ENCODE results near the gene RDH13. TPM values are rescaled to one million over a fixed set of nuclear protein-coding genes. Genes with fewer than 3 reads are reported as not detected.
"Not testable (repeated sequence)": the region's sequence is repeated elsewhere in the genome, so short reads cannot be mapped to it uniquely, and the experiment has no call there.

Gene RDH13
- total and polyA plus RNA-seq, 9 donors = 7.8 to 17.3 (median 11.8) TPM

- no peaks in the 10 kb centered on the region for H3K4me1 ChIP-seq (ENCODE audit: insufficient read depth)
- H3K27me3 ChIP-seq = no peaks in the 10 kb centered on the region
- TF ChIP-seq CTCF (IDR thresholded peaks at IDR 0.05) (no peak), EP300 (IDR thresholded peaks at IDR 0.05) (no peak), POLR2A (IDR thresholded peaks at IDR 0.05) (no peak)
- WGBS, 3 donors = 70 to 74% (median 73%) methylated on average over 5 of the region's 5 CpGs
- DNase-seq = no peak
- H3K9me3 ChIP-seq = no peaks in the 10 kb centered on the region
- H3K36me3 ChIP-seq = no peaks in the 10 kb centered on the region
- no peak overlapping the region for H3K4me3 ChIP-seq
- no peak overlapping the region for H3K27ac ChIP-seq
- intact Hi-C loops (cut with DNase I) = no loop called here
Measured at GRCh38 chr19:55013596-55013995, 49.4 kb downstream of the RDH13 start.

DNA sequence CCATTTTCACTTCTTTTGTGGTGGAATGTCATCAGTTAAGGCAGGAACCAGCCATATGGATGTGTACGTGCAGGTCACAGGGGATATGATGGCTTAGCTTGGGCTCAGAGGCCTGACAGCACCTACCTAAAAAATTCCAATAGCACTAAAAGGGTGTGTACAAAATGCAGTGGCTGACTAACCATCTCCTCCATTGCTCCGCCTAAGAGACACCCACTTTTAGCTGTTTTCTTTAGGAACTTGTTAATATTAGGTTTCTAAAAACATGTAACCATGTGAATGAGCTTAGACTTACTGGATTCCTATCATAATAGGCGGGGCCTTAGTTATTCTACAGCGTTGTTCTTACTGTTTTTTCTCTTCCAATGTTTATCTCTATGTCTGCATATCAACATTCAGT is 50.6 kb downstream of the RDH13 start:
- intact Hi-C loops (cut with DNase I) = no loop called here
- no peaks in the 10 kb centered on the region for H3K27me3 ChIP-seq
- no peaks in the 10 kb centered on the region for H3K4me1 ChIP-seq (ENCODE audit: insufficient read depth)
- TF ChIP-seq EP300 (IDR thresholded peaks at IDR 0.05) (no peak), CTCF (IDR thresholded peaks at IDR 0.05) (no peak), POLR2A (IDR thresholded peaks at IDR 0.05) (no peak)
- 71 to 73% (median 72%) methylated on average over 4 of the region's 4 CpGs for whole genome bisulfite sequencing, 3 donors
- H3K36me3 ChIP-seq = no peaks in the 10 kb centered on the region
- no peak overlapping the region for H3K4me3 ChIP-seq
- no peaks in the 10 kb centered on the region for H3K9me3 ChIP-seq
- no peak overlapping the region for H3K27ac ChIP-seq
- DNase-seq = no peak

GRCh38 chr19:55010561-55010960 is 52.4 kb downstream of the RDH13 start:
- WGBS, 3 donors = 74 to 80% (median 75%) methylated on average over 7 of the region's 7 CpGs
- DNase-seq; intact Hi-C loops (cut with DNase I); H3K9me3 ChIP-seq; H3K27ac ChIP-seq; H3K27me3 ChIP-seq; H3K36me3 ChIP-seq; H3K4me3 ChIP-seq; H3K4me1 ChIP-seq (ENCODE audit: insufficient read depth): not testable (repeated sequence)

DNA sequence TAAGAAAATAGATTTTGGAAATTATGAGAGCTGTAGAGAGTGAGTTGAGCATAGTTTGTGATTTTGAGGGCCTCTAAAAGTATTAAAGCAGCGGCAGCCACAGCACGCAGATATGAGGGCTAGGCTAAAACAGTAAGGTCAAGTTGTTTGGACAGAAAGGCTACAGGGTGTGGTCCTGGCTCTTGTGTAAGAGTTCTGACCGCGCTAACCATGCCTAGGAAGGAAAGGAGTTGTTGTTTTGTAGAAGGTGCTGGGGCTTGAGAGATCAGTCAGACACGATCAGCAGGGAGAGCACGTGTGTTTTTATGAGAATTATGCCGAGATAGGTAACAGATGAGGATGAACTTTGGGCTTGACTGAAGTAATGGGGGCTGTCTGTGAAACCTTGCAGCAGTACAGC is 54.2 kb downstream of the RDH13 start:
- DNase-seq; H3K36me3 ChIP-seq; H3K27me3 ChIP-seq; H3K4me3 ChIP-seq; H3K9me3 ChIP-seq; H3K4me1 ChIP-seq (ENCODE audit: insufficient read depth); intact Hi-C loops (cut with DNase I); H3K27ac ChIP-seq: not testable (repeated sequence)
- 79 to 84% (median 83%) methylated on average over 7 of the region's 7 CpGs for WGBS, 3 donors

- DNase-seq; H3K4me1 ChIP-seq (ENCODE audit: insufficient read depth); H3K4me3 ChIP-seq; H3K27ac ChIP-seq; intact Hi-C loops (cut with DNase I); H3K36me3 ChIP-seq; H3K27me3 ChIP-seq; H3K9me3 ChIP-seq: not testable (repeated sequence)
- WGBS, 3 donors = 49 to 79% (median 67%) methylated on average over 5 of the region's 5 CpGs
Measured at GRCh38 chr19:55008189-55008588, 54.8 kb downstream of the RDH13 start.

DNA sequence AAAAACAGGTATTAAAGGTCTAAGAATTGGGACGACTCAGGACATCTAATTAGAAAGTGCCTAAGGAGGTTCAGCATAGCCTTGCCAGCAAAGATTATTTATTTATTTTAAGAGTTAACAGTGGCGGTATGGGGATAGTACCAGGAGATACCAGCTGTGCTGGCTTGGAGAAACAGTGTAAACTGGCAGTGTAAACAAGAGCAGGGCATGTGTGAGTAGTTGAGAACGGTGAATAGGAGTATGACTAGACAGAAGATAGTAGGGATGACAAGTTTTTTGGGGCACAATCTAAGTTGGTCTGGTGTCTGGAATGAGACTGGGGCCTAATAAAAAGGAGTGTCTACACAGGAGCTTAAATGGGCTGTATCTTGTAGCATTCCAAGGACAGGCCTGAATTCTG is 55.4 kb downstream of the RDH13 start:
- H3K27me3 ChIP-seq; H3K9me3 ChIP-seq; H3K4me3 ChIP-seq; H3K27ac ChIP-seq; intact Hi-C loops (cut with DNase I); DNase-seq; H3K36me3 ChIP-seq; H3K4me1 ChIP-seq (ENCODE audit: insufficient read depth): not testable (repeated sequence)
- WGBS, 3 donors = 65 to 77% (median 71%) methylated on average over 2 to 3 of the region's 3 CpGs

DNA sequence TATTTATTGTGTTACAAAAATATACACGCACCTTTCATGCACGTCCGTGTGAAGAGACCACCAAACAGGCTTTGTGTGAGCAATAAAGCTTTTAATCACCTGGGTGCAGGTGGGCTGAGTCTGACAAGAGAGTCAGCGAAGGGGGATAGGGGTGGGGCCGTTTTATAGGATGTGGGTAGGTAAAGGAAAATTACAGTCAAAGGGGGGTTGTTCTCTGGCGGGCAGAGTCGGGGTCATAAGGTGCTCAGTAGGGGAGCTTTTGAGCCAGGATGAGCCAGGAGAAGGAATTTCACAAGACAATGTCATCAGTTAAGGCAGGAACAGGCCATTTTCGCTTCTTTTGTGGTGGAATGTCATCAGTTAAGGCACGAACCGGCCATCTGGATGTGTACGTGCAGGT is 56.2 kb downstream of the RDH13 start:
- DNase-seq; H3K4me3 ChIP-seq; H3K4me1 ChIP-seq (ENCODE audit: insufficient read depth); H3K36me3 ChIP-seq; H3K9me3 ChIP-seq; intact Hi-C loops (cut with DNase I); H3K27me3 ChIP-seq; H3K27ac ChIP-seq: not testable (repeated sequence)
- 47 to 52% (median 52%) methylated on average over 11 of the region's 11 CpGs for WGBS, 3 donors

Data from ovary (tissue), 9 donors.